GM12872 (cell line): ENCODE measurements around the gene CLDND2.

Experiments
- CTCF ChIP-seq: IDR thresholded peaks from 3 replicates; pipeline ENCODE4 v1.5.1; 2011; ENCODE audit warnings: low read depth, mild to moderate bottlenecking, low read length, moderate library complexity; ENCODE audit not compliant: insufficient read depth

Gene CLDND2

GRCh38 chr19:51389143-51389542, 20.3 kb upstream of the CLDND2 start:
- TF ChIP-seq CTCF = no peak

- TF ChIP-seq CTCF = no peak
Observed at GRCh38 chr19:51387924-51388389, 19.2 kb upstream of the CLDND2 start, which contains the start of gene LIM2. LIM2 (minus strand) TSS chr19:51387974; CDS start chr19:51387443, 531 bp downstream.

GRCh38 chr19:51386882-51387520, 18.2 kb upstream of the CLDND2 start:
- TF ChIP-seq CTCF = no peak

GRCh38 chr19:51382004-51382403, 13.2 kb upstream of the CLDND2 start:
- no peak for TF ChIP-seq CTCF

- TF ChIP-seq CTCF = no peak
Observed at GRCh38 chr19:51380379-51380778, 11.6 kb upstream of the CLDND2 start.

GRCh38 chr19:51377422-51377821, 8.6 kb upstream of the CLDND2 start:
- TF ChIP-seq CTCF = no peak

- TF ChIP-seq CTCF = no peak
Observed at GRCh38 chr19:51375504-51376221, 6.9 kb upstream of the CLDND2 start.
